Tibial nerve (tissue), 4 donors: ENCODE measurements around the gene FGGY. TPM values are rescaled to one million over a fixed set of nuclear protein-coding genes. Genes with fewer than 3 reads are reported as not detected.
"Not testable (repeated sequence)": the region's sequence is repeated elsewhere in the genome, so short reads cannot be mapped to it uniquely, and the experiment has no call there.

Source experiments
- DNase-seq, 2 donors: peaks; one replicate each; pipeline ENCODE4 v3.0.0-alpha.2; 2019; ENCODE audit warnings: low spot score in 2 of 2
- H3K27ac ChIP-seq, 4 donors: fragments of 200-600 bp; sonication (generic) in 3 of 4; one replicate each; pipeline ENCODE4 v1.5.1; 2017 to 2019; ENCODE audit warnings: mild to moderate bottlenecking in 1 of 4
- H3K27me3 ChIP-seq, 2 donors: fragments of 200-600 bp; sonication (generic) in 1 of 2; one replicate each; pipeline versions ENCODE4 v1.5.1 to v1.6.0; 2017 to 2019
- H3K36me3 ChIP-seq, 3 donors: fragments of 200-600 bp; sonication (generic); one replicate each; pipeline ENCODE4 v1.5.1; 2018 to 2019
- H3K4me1 ChIP-seq, 4 donors: fragments of 200-600 bp; sonication (generic) in 3 of 4; one replicate each; pipeline ENCODE4 v1.5.1; 2017 to 2019
- H3K4me3 ChIP-seq, 4 donors: fragments of 200-600 bp; sonication (generic) in 3 of 4; one replicate each; pipeline ENCODE4 v1.5.1; 2017 to 2019; ENCODE audit warnings: mild to moderate bottlenecking in 1 of 4, moderate library complexity in 1 of 4
- H3K9me3 ChIP-seq, 4 donors: fragments of 200-600 bp; sonication (generic) in 3 of 4; one replicate each; pipeline ENCODE4 v1.5.1; 2017 to 2019
- CTCF ChIP-seq, 5 experiments: fragments of 200-600 bp in 3 of 5; fragments of 450-650 bp in 2 of 5; sonication (generic) in 3 of 5; IDR thresholded peaks; one replicate each; pipeline ENCODE4 v1.5.1; 2016 to 2019; ENCODE audit warnings: antibody characterized with exemption in 5 of 5, mild to moderate bottlenecking in 3 of 5, moderate library complexity in 2 of 5
- EP300 ChIP-seq, 2 donors: sonication (generic); formaldehyde crosslinking; IDR thresholded peaks; one replicate each; pipeline ENCODE4 v1.6.1; 2017; ENCODE audit warnings: antibody characterized with exemption in 2 of 2, mild to moderate bottlenecking in 1 of 2
- POLR2A ChIP-seq, 2 donors: fragments of 450-650 bp; IDR thresholded peaks; one replicate each; pipeline ENCODE4 v1.6.1; 2017; ENCODE audit warnings: antibody characterized with exemption in 2 of 2, mild to moderate bottlenecking in 2 of 2, moderate library complexity in 2 of 2
- WGBS, 2 donors: methylation state at CpG; one replicate each; pipeline ENCODE4 v1.1.5; 2018; 5-methylcytosine and 5-hydroxymethylcytosine counted together
- total RNA-seq, 4 donors: library from RNA; depleted of rRNA; stranded (reverse); fragments of >200 nt; gene quantifications; one replicate each; pipeline ENCODE4 v1.1.0, GENCODE V29; 2016

Gene FGGY
- total RNA-seq, 4 donors from 2014 or later = 27.0 to 40.6 (median 32.9) TPM

DNA sequence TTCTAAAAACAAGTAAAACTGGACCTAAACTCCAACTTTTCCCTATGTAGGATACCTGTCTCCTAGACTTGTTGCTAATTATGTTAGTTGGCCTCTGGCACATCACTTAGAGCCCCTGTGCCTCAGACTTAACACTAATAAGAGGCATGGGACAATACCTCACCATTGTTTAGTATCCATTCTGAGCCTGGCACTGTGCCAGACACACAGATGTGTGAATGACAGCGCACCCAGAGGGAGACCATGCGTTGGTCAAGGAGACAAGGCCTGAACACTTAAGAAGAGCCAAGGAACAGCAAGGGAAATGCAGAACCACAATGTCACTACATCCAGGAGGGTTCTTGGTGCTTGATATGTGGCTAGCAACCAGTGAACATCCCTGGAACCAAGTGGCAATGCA, 189.1 kb downstream of the FGGY start:
- no peak for DNase-seq
- H3K36me3 ChIP-seq = no peaks in the 10 kb centered on the region
- H3K27ac ChIP-seq = no peak overlapping the region
- H3K27me3 ChIP-seq = no peaks in the 10 kb centered on the region
- 75 to 78% methylated on average over 2 of the region's 2 CpGs for WGBS, 2 donors
- TF ChIP-seq POLR2A (IDR thresholded peaks at IDR 0.05) (no peak), EP300 (IDR thresholded peaks at IDR 0.05) (no peak)
- peaks cover 0 to 18% (median 0%) of the 10 kb centered on the region in 4 donors for H3K4me1 ChIP-seq
- H3K4me3 ChIP-seq = no peak overlapping the region
- H3K9me3 ChIP-seq = no peaks in the 10 kb centered on the region

DNA sequence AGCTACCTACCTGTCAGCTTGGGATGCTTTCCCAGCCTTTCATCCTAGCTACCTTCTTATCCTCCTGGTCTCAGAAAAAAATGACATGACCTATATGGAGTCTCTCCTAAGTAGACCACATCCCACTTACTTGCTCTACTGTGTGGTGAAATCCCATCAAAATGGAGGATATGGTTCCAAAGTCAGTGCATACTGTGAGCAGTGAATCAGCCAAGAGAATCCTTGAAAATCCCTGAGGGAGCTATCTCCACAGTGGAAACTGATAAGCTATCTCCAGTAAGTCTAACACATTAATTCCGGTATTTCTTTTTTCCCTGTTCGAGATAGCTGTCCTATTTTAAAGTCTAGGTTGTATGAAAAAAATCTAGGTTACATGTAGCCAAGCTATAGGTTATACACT, 189.7 kb downstream of the FGGY start:
- no peaks in the 10 kb centered on the region for H3K36me3 ChIP-seq
- H3K4me3 ChIP-seq = no peak overlapping the region
- no peaks in the 10 kb centered on the region for H3K27me3 ChIP-seq
- H3K9me3 ChIP-seq = peaks cover 0 to 3% (median 0%) of the 10 kb centered on the region in 4 donors
- WGBS, 2 donors = 88 to 89% methylated on average over 2 of the region's 2 CpGs
- DNase-seq = no peak
- H3K27ac ChIP-seq = no peak overlapping the region
- no peak for TF ChIP-seq CTCF (IDR thresholded peaks at IDR 0.05)
- no peak for TF ChIP-seq POLR2A (IDR thresholded peaks at IDR 0.05)
- TF ChIP-seq EP300 (IDR thresholded peaks at IDR 0.05) = no peak
- H3K4me1 ChIP-seq = peaks cover 0 to 18% (median 0%) of the 10 kb centered on the region in 4 donors

GRCh38 chr1:59487335-59488031, 190.6 kb downstream of the FGGY start:
- TF ChIP-seq CTCF (IDR thresholded peaks at IDR 0.05) (no peak), POLR2A (IDR thresholded peaks at IDR 0.05) (no peak), EP300 (IDR thresholded peaks at IDR 0.05) (no peak)
- Histone ChIP-seq H3K27me3 (no peaks in the 10 kb centered on the region), H3K27ac (no peak overlapping the region), H3K9me3 (peaks cover 0 to 11% (median 0%) of the 10 kb centered on the region in 4 donors), H3K4me1 (peaks cover 0 to 18% (median 0%) of the 10 kb centered on the region in 4 donors), H3K36me3 (no peaks in the 10 kb centered on the region), H3K4me3 (no peak overlapping the region)
- WGBS, 2 donors = 53 to 74% methylated on average over 2 of the region's 2 CpGs
- no peak for DNase-seq

- TF ChIP-seq EP300 (IDR thresholded peaks at IDR 0.05) (no peak), POLR2A (IDR thresholded peaks at IDR 0.05) (no peak), CTCF (IDR thresholded peaks at IDR 0.05) (no peak)
- no peak overlapping the region for H3K27ac ChIP-seq
- no peak overlapping the region for H3K4me3 ChIP-seq
- no peak for DNase-seq
- H3K27me3 ChIP-seq = no peaks in the 10 kb centered on the region
- 42 to 85% methylated on average over 1 of the region's 1 CpG for WGBS, 2 donors
- H3K36me3 ChIP-seq = no peaks in the 10 kb centered on the region
- peaks cover 0 to under 1% (median 0%) of the 10 kb centered on the region in 4 donors for H3K4me1 ChIP-seq
- peaks cover 0 to 21% (median 2%) of the 10 kb centered on the region in 4 donors for H3K9me3 ChIP-seq
Measured at GRCh38 chr1:59492500-59492899, 195.6 kb downstream of the FGGY start.

DNA sequence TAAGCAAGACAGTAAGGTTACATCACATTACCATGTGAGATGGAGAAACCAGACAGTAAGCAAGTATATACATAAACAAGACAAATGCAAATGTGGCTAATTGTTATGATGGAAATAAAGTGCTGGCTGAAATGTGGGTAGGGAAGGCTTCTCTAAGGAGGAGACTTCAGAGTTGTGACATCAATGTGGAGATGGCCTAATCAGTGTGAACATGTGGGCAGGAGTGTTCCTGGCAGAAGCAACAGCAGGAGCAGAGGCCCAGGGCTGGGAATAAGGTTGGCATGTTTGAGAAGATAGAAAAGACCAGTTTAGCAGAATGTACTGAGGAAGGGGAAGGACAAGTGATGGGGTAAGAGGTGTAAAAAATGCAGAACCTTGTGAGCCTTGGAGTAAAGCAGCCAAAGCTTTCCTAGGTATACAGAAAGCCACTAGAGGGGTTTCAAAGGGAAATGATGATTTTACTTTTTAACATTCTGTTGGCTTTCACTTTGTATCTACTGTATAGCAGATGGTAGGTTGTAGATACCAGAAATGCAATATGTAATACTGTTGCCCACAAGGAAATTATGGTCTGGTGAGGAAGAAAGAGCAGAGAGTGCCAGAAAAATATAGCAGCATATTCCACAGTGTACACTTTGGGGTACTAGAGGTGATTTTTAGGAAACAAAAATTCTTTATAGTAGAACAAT, 197.4 kb downstream of the FGGY start:
- no peak for DNase-seq
- no peak overlapping the region for H3K4me3 ChIP-seq
- H3K4me1 ChIP-seq = peaks cover 0 to 9% (median 0%) of the 10 kb centered on the region in 4 donors
- no peak overlapping the region for H3K27ac ChIP-seq
- TF ChIP-seq CTCF (IDR thresholded peaks at IDR 0.05) (no peak), EP300 (IDR thresholded peaks at IDR 0.05) (peak in 1 of 2 donors; percentile 17)
- no peaks in the 10 kb centered on the region for H3K36me3 ChIP-seq
- no peaks in the 10 kb centered on the region for H3K27me3 ChIP-seq
- H3K9me3 ChIP-seq = peaks cover 0 to 21% (median 2%) of the 10 kb centered on the region in 4 donors

DNA sequence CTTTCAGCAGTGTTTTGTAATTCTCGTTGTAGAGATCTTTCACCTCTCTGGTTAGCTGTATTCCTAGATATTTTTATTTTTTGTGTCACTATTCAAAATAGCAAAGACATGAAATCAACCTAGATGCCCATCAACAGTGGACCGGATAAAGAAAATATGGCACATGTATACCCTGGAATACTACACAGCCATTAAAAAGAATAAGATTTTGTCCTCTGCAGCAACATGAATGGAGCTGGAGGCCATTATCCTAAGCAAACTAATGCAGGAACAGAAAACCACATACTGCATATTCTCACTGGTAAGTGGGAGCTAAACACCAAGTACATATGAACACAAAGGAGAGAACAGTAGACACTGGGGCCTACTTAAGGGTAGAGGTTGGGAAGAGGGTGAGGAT, 199.3 kb downstream of the FGGY start:
- H3K27me3 ChIP-seq, DNase-seq, H3K4me3 ChIP-seq, H3K27ac ChIP-seq, H3K36me3 ChIP-seq: not testable (repeated sequence)
- 94 to 100% methylated on average over 2 of the region's 2 CpGs for WGBS, 2 donors
- peaks cover 0 to 21% (median 2%) of the 10 kb centered on the region in 4 donors for H3K9me3 ChIP-seq
- H3K4me1 ChIP-seq = peaks cover 0 to 14% (median 0%) of the 10 kb centered on the region in 4 donors
